HUES48 (cell line): ENCODE data around the gene IL10.

Experiments used
- H3K27ac ChIP-seq: one replicate; pipeline ENCODE4 v1.7.0; 2013; ENCODE audit warnings: low read depth, low read length, inconsistent platforms
- H3K27me3 ChIP-seq: 2 replicates; pipeline ENCODE4 v1.6.1; 2013; ENCODE audit warnings: mild to moderate bottlenecking, low read length; ENCODE audit not compliant: control insufficient read depth, insufficient read depth
- H3K36me3 ChIP-seq: 2 replicates; pipeline ENCODE4 v1.6.1; 2013; ENCODE audit warnings: low read length; ENCODE audit not compliant: control insufficient read depth, insufficient read depth
- H3K4me1 ChIP-seq: 2 replicates; pipeline ENCODE4 v1.6.1; 2013; ENCODE audit warnings: mild to moderate bottlenecking, low read length; ENCODE audit not compliant: control insufficient read depth, insufficient read depth
- H3K4me3 ChIP-seq: 2 replicates; pipeline ENCODE4 v1.5.1; 2013; ENCODE audit warnings: mild to moderate bottlenecking, low read depth, low read length
- H3K9ac ChIP-seq: 2 replicates; pipeline ENCODE4 v1.6.1; 2013; ENCODE audit warnings: mild to moderate bottlenecking, low read depth, low read length, moderate library complexity
- H3K9me3 ChIP-seq: 2 replicates; pipeline ENCODE4 v1.6.1; 2013; ENCODE audit warnings: low read length; ENCODE audit not compliant: control insufficient read depth, insufficient read depth

IL10 gene

GRCh38 chr1:206761159-206761768 is 11.0 kb downstream of the IL10 start:
- Histone ChIP-seq H3K9ac (no peak overlapping the region), H3K4me3 (no peak overlapping the region), H3K36me3 (no peaks in the 10 kb centered on the region), H3K27me3 (no peaks in the 10 kb centered on the region), H3K27ac (no peak overlapping the region), H3K4me1 (no peaks in the 10 kb centered on the region), H3K9me3 (no peaks in the 10 kb centered on the region)

GRCh38 chr1:206760590-206760989 is 11.7 kb downstream of the IL10 start:
- Histone ChIP-seq H3K9ac (no peak overlapping the region), H3K9me3 (no peaks in the 10 kb centered on the region), H3K27ac (no peak overlapping the region), H3K27me3 (no peaks in the 10 kb centered on the region), H3K4me1 (no peaks in the 10 kb centered on the region), H3K4me3 (no peak overlapping the region), H3K36me3 (no peaks in the 10 kb centered on the region)

GRCh38 chr1:206757524-206758266 is 14.6 kb downstream of the IL10 start:
- no peaks in the 10 kb centered on the region for H3K9me3 ChIP-seq
- no peaks in the 10 kb centered on the region for H3K36me3 ChIP-seq
- no peak overlapping the region for H3K9ac ChIP-seq
- no peak overlapping the region for H3K4me3 ChIP-seq
- no peak overlapping the region for H3K27ac ChIP-seq
- H3K4me1 ChIP-seq = no peaks in the 10 kb centered on the region
- H3K27me3 ChIP-seq = no peaks in the 10 kb centered on the region

- Histone ChIP-seq H3K36me3 (no peaks in the 10 kb centered on the region), H3K9ac (no peak overlapping the region), H3K4me1 (peaks cover 3% of the 10 kb centered on the region; the same call in 1 of the 2 replicates), H3K9me3 (no peaks in the 10 kb centered on the region), H3K27me3 (no peaks in the 10 kb centered on the region; the same call in 1 of the 2 replicates), H3K4me3 (no peak overlapping the region), H3K27ac (no peak overlapping the region)
These were observed 18.3 kb downstream of the IL10 start for GRCh38 chr1:206754011-206754410.

- H3K4me3 ChIP-seq = no peak overlapping the region
- no peak overlapping the region for H3K27ac ChIP-seq
These were observed 19.2 kb downstream of the IL10 start for GRCh38 chr1:206753141-206753540.

GRCh38 chr1:206752481-206752880 is 19.8 kb downstream of the IL10 start:
- Histone ChIP-seq H3K27me3 (no peaks in the 10 kb centered on the region; the same call in 1 of the 2 replicates), H3K36me3 (no peaks in the 10 kb centered on the region), H3K9ac (no peak overlapping the region), H3K4me1 (peaks cover 3% of the 10 kb centered on the region; the same call in 1 of the 2 replicates), H3K27ac (no peak overlapping the region), H3K9me3 (no peaks in the 10 kb centered on the region), H3K4me3 (no peak overlapping the region)

More at GRCh38 chr1:206753141-206753540, 19.2 kb downstream of the IL10 start:
- Histone ChIP-seq H3K27me3 (no peaks in the 10 kb centered on the region; the same call in 1 of the 2 replicates), H3K36me3 (no peaks in the 10 kb centered on the region), H3K9me3 (no peaks in the 10 kb centered on the region), H3K9ac (no peak overlapping the region), H3K4me1 (peaks cover 3% of the 10 kb centered on the region; the same call in 1 of the 2 replicates)

- Histone ChIP-seq H3K9me3 (no peaks in the 10 kb centered on the region), H3K36me3 (no peaks in the 10 kb centered on the region), H3K9ac (no peak overlapping the region), H3K4me3 (no peak overlapping the region), H3K4me1 (peaks cover 3% of the 10 kb centered on the region; the same call in 1 of the 2 replicates), H3K27me3 (no peaks in the 10 kb centered on the region; the same call in 1 of the 2 replicates), H3K27ac (no peak overlapping the region)
These were observed 20.4 kb downstream of the IL10 start for GRCh38 chr1:206751891-206752290.

- H3K4me1 ChIP-seq = peaks cover 3% of the 10 kb centered on the region; the same call in 1 of the 2 replicates
- no peak overlapping the region for H3K27ac ChIP-seq
- H3K9ac ChIP-seq = no peak overlapping the region
- H3K9me3 ChIP-seq = no peaks in the 10 kb centered on the region
- no peaks in the 10 kb centered on the region for H3K36me3 ChIP-seq
- H3K4me3 ChIP-seq = no peak overlapping the region
- no peaks in the 10 kb centered on the region; the same call in 1 of the 2 replicates for H3K27me3 ChIP-seq
These were observed 23.8 kb downstream of the IL10 start for GRCh38 chr1:206748348-206749030.

- Histone ChIP-seq H3K4me1 (no peaks in the 10 kb centered on the region), H3K36me3 (no peaks in the 10 kb centered on the region), H3K9me3 (no peaks in the 10 kb centered on the region), H3K27me3 (no peaks in the 10 kb centered on the region; the same call in 1 of the 2 replicates), H3K4me3 (no peak overlapping the region), H3K9ac (no peak overlapping the region), H3K27ac (no peak overlapping the region)
These were observed 27.0 kb downstream of the IL10 start for GRCh38 chr1:206745301-206745700.

- H3K4me1 ChIP-seq = peaks cover 2% of the 10 kb centered on the region; the same call in 1 of the 2 replicates
- no peak overlapping the region for H3K4me3 ChIP-seq
- H3K9me3 ChIP-seq = no peaks in the 10 kb centered on the region
- no peaks in the 10 kb centered on the region for H3K36me3 ChIP-seq
- no peaks in the 10 kb centered on the region; the same call in 1 of the 2 replicates for H3K27me3 ChIP-seq
- H3K27ac ChIP-seq = no peak overlapping the region
- no peak overlapping the region for H3K9ac ChIP-seq
These were observed 27.6 kb downstream of the IL10 start for GRCh38 chr1:206744683-206745082.
